NCI-H526 treated with DMSO at 0.1 percent for 48 hours (cell line): Measurements from ENCODE around the gene ZNG1C.
"Not testable (repeated sequence)": the region's sequence is repeated elsewhere in the genome, so short reads cannot be mapped to it uniquely, and the experiment has no call there.

ENCODE experiments used
- DNase-seq: peaks from one replicate; lab custom pipeline; 2025; lab: John Stamatoyannopoulos, UW

The ZNG1C gene

DNA sequence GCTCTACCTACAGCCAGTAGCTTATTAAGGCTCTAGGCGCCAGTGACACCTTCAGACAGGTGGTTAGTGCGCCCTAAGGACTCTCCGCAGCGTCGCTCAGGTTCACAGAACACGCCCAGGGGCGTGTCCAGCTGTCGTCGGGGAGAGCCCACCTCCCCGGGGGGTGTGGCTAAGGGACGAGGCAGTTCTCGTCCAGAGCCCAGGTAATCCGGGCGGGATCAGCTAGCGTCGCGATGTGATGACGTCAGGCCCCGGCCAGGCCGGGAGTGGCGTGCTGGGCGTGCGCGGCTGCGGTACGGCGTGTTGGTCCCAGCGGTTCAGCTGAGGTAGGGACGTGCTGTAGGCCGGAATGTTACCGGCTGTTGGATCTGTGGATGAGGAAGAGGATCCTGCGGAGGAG is at the start of gene ZNG1C:
Gene ZNG1C, plus strand, starts transcription at position 301 of the 400 bp plus-strand sequence. Its CDS starts 49 bp downstream, at position 350.
- DNase-seq: not testable (repeated sequence)

- not testable (repeated sequence) for DNase-seq
These were observed 654 bp downstream of the ZNG1C start for GRCh38 chr9:68242437-68242836.

GRCh38 chr9:68281041-68281440 is 39.3 kb downstream of the ZNG1C start:
- DNase-seq: not testable (repeated sequence)

GRCh38 chr9:68302567-68302966 is 60.8 kb downstream of the ZNG1C start, which contains the start of gene FOXD4L3:
Gene FOXD4L3, plus strand, starts transcription at chr9:68302867. Its CDS starts 85 bp downstream, at chr9:68302952.
- DNase-seq: not testable (repeated sequence)

DNA sequence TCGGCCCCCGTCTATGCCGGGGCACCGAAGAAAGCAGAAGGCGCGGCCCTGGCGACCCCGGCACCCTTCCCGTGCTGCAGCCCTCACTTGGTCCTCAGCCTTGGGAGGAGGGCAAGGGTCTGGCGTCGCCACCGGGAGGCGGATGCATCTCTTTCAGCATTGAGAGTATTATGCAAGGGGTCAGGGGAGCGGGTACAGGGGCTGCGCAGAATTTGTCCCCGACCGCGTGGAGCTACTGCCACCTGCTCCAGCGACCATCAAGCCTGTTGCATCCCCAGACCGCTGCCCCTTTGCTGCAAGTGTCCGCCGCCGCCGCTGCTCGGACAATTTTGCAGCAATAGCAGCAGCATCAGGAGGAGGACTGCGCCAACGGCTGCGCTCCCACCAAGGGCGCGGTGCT is 62.0 kb downstream of the ZNG1C start:
- not testable (repeated sequence) for DNase-seq

GRCh38 chr9:68304212-68304611 is 62.4 kb downstream of the ZNG1C start:
- DNase-seq: not testable (repeated sequence)

GRCh38 chr9:68304777-68305176 is 63.0 kb downstream of the ZNG1C start:
- DNase-seq: not testable (repeated sequence)

DNA sequence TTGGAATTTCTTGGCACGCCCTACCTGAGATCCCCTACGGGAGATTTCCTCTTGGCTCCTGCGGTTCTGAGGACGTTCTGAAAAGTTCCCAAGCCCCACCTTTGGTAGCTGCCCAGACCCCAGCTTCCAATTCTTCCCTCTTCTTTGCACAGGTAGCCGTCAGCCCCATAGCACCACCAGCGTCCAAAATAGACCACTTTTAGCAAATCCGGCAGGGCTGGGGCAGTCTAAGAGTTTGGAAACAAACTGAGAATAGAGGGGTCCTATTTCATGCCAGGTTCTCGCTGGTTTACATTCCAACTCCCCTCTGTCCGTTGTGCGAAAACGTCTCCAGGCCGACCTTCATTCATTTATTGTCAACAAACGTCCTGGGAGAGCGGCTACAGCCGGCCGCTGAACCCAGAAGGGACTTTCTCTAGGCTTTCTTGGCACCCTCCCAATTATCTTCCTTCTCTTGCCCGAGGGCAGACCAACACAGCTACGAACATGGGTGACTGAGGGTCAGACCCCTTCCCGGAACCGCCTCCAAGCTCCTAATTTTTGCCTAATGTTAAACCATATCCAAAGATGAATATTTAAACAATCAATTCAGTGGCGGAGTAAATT is 64.0 kb downstream of the ZNG1C start:
- DNase-seq: not testable (repeated sequence)

GRCh38 chr9:68306391-68306964 is 64.7 kb downstream of the ZNG1C start:
- DNase-seq: not testable (repeated sequence)

DNA sequence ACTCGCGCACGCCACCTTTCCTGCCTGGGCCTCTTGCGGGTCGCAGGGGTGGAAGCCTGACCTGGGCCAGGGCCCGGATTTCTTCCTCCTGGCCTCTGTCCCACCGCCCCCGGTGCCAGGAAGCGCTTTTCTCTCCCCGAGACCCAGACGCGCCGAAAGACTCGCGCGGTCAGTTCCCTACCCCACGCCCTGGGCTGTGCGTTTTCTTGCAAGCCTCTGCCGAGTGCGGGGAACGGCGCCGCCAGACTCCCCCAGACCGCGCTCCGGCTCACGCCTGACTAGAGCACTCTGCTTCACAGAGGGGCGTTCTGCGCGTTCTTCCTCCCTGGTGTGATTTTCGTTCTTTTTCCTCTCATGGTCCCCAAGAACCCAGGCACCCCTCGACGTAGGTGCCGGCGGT is 65.3 kb downstream of the ZNG1C start:
- not testable (repeated sequence) for DNase-seq

DNA sequence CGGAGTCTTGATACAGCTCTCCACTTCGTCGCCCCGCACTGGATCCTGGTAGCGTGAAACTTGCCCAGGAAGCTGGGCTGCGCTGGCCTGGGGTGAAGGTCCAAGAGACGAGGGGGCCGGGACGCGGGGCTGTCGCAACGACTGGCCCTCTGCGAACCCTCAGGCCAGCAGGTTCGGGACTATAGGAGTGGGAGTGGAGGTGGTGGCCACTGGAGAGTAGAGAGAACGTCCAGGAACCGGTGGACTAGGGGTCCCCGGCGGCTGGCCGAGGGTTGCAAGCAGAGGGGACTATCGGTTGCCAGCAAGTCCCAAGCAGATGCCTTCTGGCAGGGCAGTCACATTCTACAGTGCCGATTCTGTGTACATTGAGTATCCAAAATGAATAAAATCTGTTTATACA is 65.9 kb downstream of the ZNG1C start:
- DNase-seq: not testable (repeated sequence)

- not testable (repeated sequence) for DNase-seq
These were observed 69.4 kb downstream of the ZNG1C start for GRCh38 chr9:68311208-68311607.

DNA sequence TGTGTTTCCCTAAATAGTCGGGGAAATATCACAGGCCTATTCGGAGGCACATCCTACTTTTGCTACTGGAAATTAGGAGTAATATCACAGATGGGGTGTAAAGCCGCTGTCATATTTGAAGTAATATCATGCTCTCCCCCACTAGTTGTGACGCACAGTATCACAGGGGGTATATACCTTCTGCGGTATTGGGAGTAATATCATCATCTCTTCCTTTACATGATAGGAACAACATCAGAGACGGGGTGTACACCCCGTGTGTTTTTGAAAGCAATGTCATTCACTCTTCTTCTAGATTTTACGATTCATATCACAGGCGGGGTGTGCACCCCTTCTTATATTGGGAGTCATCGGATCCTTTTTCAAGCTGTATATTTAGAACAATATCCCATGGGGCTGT is 76.4 kb downstream of the ZNG1C start:
- not testable (repeated sequence) for DNase-seq

DNA sequence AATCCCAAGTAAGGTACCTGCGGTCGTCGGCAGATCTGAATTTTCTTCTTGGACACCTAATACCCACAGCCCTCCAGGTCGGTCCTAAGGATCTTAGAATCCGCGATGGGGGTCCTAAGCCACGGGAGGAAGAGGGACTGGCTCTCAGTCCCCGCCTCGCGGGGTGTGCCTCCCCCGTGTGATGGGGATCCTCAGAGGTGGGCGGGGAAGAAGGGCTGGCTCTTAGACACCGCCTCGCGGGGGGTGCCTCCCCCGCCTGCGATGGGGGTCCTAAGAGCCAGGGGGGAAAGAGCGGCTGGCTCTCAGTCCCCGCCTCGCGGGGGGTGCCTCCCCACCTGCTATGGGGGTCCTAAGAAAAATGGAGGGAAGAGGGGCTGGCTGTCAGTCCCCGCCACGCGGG is 82.0 kb downstream of the ZNG1C start:
- not testable (repeated sequence) for DNase-seq

GRCh38 chr9:68324518-68324917 is 82.7 kb downstream of the ZNG1C start:
- not testable (repeated sequence) for DNase-seq

- not testable (repeated sequence) for DNase-seq
These were observed 87.3 kb downstream of the ZNG1C start for GRCh38 chr9:68329106-68329505.

DNA sequence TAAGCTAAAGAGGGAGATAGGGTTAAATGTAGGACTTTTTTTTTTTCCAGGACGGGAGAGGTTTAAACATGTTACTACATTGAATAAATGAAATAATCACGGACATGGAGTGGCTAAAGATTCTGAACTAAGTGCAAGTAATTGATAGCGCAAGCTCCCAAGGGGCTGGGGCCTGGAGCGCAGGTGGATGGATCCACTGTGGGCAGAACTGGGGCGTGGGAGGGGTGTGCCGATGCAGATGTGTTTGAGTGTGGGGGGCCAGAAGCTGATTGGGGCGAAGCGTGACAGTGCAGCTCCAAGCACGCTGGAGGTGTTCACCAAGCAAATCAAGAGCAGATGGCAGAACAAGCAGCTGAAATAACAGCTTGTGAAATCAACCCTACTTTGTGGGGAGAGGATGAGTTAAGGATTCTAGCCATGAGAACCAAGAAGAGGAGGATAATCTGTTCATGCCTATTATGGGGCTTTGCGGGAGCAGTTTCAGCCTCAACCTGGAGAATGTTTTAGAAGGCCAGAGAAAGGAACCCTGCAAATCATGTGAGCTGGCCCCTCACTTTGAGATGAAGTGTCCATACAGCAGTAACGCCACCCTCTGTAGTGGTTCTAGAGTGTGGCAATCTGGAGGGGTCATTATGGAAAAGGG is 88.9 kb downstream of the ZNG1C start:
- not testable (repeated sequence) for DNase-seq

GRCh38 chr9:68332122-68332521 is 90.3 kb downstream of the ZNG1C start:
- not testable (repeated sequence) for DNase-seq

- DNase-seq: not testable (repeated sequence)
These were observed 94.2 kb downstream of the ZNG1C start for GRCh38 chr9:68335935-68336334.

- not testable (repeated sequence) for DNase-seq
These were observed 95.0 kb downstream of the ZNG1C start for GRCh38 chr9:68336639-68337339.

DNA sequence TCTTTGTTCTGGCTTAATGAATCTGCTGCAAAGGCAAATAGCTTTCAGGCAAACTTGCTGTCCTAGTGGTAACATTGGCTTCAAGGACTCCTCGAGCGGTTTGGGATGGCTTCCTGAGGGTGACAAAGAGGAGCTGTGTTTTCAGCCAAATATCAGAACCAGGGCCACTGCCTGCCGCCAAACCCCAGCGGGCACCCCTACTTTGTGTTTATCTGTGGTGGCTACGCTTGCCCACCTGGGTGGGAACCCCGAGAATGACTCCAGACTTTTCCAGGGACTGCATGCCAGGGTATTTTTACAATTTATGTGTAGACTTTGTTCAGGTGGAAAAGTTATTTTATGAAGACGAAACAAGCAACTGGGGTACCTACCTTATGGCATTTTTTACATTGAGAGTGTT is 96.2 kb downstream of the ZNG1C start:
- not testable (repeated sequence) for DNase-seq

GRCh38 chr9:68342265-68343025 is 100.7 kb downstream of the ZNG1C start:
- not testable (repeated sequence) for DNase-seq
